Karpas-422 (cell line): ENCODE results near the gene ACTR1B. TPM values are rescaled to one million over a fixed set of nuclear protein-coding genes. Genes with fewer than 3 reads are reported as not detected.
"Not testable (repeated sequence)": the region's sequence is repeated elsewhere in the genome, so short reads cannot be mapped to it uniquely, and the experiment has no call there.

ENCODE experiments used
- DNase-seq: peaks from one replicate; pipeline ENCODE4 v3.0.0-alpha.2; 2015
- H2AFZ ChIP-seq: fragments of 200-600 bp; sonication (generic); 2 replicates; pipeline ENCODE4 v1.6.1; 2014; ENCODE audit warnings: antibody characterized with exemption, low read length, mixed read lengths
- H3K27ac ChIP-seq: fragments of 200-600 bp; sonication (generic); 2 replicates; pipeline ENCODE4 v1.5.1; 2014; ENCODE audit warnings: mild to moderate bottlenecking, low read length, moderate library complexity
- H3K27me3 ChIP-seq: fragments of 200-600 bp; sonication (generic); 2 replicates; pipeline ENCODE4 v1.6.1; 2014; ENCODE audit warnings: low read length, mixed read lengths
- H3K36me3 ChIP-seq: fragments of 200-600 bp; sonication (generic); 2 replicates; pipeline ENCODE4 v1.6.1; 2014; ENCODE audit warnings: low read length, mixed read lengths; ENCODE audit not compliant: insufficient read depth
- H3K4me1 ChIP-seq: fragments of 200-600 bp; sonication (generic); 2 replicates; pipeline ENCODE4 v1.6.1; 2014; ENCODE audit warnings: mild to moderate bottlenecking, low read length, mixed read lengths
- H3K4me2 ChIP-seq: fragments of 200-600 bp; sonication (generic); 2 replicates; pipeline ENCODE4 v1.6.1; 2014; ENCODE audit warnings: low read length, low read depth, mild to moderate bottlenecking; ENCODE audit not compliant: poor library complexity, severe bottlenecking
- H3K4me3 ChIP-seq: fragments of 200-600 bp; sonication (generic); 2 replicates; pipeline ENCODE4 v1.5.1; 2014; ENCODE audit warnings: mild to moderate bottlenecking, antibody characterized with exemption, low read length, mixed read lengths
- H3K79me2 ChIP-seq: fragments of 200-600 bp; sonication (generic); 2 replicates; pipeline ENCODE4 v1.6.1; 2014; ENCODE audit warnings: mild to moderate bottlenecking, low read length, mixed read lengths
- H3K9ac ChIP-seq: fragments of 200-600 bp; sonication (generic); 2 replicates; pipeline ENCODE4 v1.6.0; 2014; ENCODE audit warnings: low read length
- H3K9me2 ChIP-seq: fragments of 200-600 bp; sonication (generic), shearing (Covaris generic); replicated peaks from 2 replicates; pipeline ENCODE4 v1.6.0; 2014; ENCODE audit warnings: mild to moderate bottlenecking, low read length, moderate library complexity; ENCODE audit not compliant: insufficient read depth
- H3K9me3 ChIP-seq: fragments of 300-700, 200-600 bp; sonication (generic); 2 replicates; pipeline ENCODE4 v1.6.1; 2014; ENCODE audit warnings: low read length, mixed read lengths
- H4K20me1 ChIP-seq: fragments of 200-600 bp; sonication (generic); 2 replicates; pipeline ENCODE4 v1.6.1; 2014; ENCODE audit warnings: mild to moderate bottlenecking, antibody characterized with exemption, low read length, low read depth; ENCODE audit not compliant: insufficient read depth
- total RNA-seq: library from RNA; depleted of rRNA; stranded (reverse); fragments of >200 nt; shearing (Covaris generic); gene quantifications from 2 replicates; pipeline ENCODE4 v1.2.3, GENCODE V29; 2014; ENCODE audit warnings: low replicate concordance

Gene ACTR1B
- total RNA-seq, 1 experiment from 2014 or later: 32.1 TPM

GRCh38 chr2:97676620-97677019 is 12.8 kb upstream of the ACTR1B start:
- Histone ChIP-seq H3K27me3 (no peaks in the 10 kb centered on the region), H3K4me3 (no peak overlapping the region), H3K4me2 (no peak overlapping the region), H3K79me2 (no peaks in the 10 kb centered on the region), H3K36me3 (no peaks in the 10 kb centered on the region), H3K9me2 (no peaks in the 10 kb centered on the region), H2AFZ (no peak overlapping the region), H3K27ac (no peak overlapping the region), H3K9ac (no peak overlapping the region), H3K9me3 (no peaks in the 10 kb centered on the region), H3K4me1 (peaks cover 10% of the 10 kb centered on the region), H4K20me1 (no peaks in the 10 kb centered on the region)
- no peak for DNase-seq

- DNase-seq: no peak
- no peak overlapping the region for H3K4me2 ChIP-seq
- no peak overlapping the region for H3K27ac ChIP-seq
- H3K4me3 ChIP-seq: no peak overlapping the region
- no peak overlapping the region for H2AFZ ChIP-seq
- no peaks in the 10 kb centered on the region for H4K20me1 ChIP-seq
- H3K27me3 ChIP-seq: no peaks in the 10 kb centered on the region
- no peaks in the 10 kb centered on the region for H3K9me2 ChIP-seq
- no peaks in the 10 kb centered on the region for H3K36me3 ChIP-seq
- H3K4me1 ChIP-seq: peaks cover 10% of the 10 kb centered on the region
- no peak overlapping the region for H3K9ac ChIP-seq
- no peaks in the 10 kb centered on the region for H3K79me2 ChIP-seq
- no peaks in the 10 kb centered on the region for H3K9me3 ChIP-seq
Observed at GRCh38 chr2:97675430-97676113, 11.7 kb upstream of the ACTR1B start.

GRCh38 chr2:97673915-97674283 is 10.1 kb upstream of the ACTR1B start:
- H3K9ac ChIP-seq: no peak overlapping the region
- H4K20me1 ChIP-seq: no peaks in the 10 kb centered on the region
- peaks cover 10% of the 10 kb centered on the region for H3K4me1 ChIP-seq
- no peak overlapping the region for H3K27ac ChIP-seq
- H3K4me2 ChIP-seq: no peak overlapping the region
- no peaks in the 10 kb centered on the region for H3K27me3 ChIP-seq
- no peaks in the 10 kb centered on the region for H3K36me3 ChIP-seq
- H3K79me2 ChIP-seq: no peaks in the 10 kb centered on the region
- no peak overlapping the region for H3K4me3 ChIP-seq
- H3K9me2 ChIP-seq: no peaks in the 10 kb centered on the region
- H2AFZ ChIP-seq: no peak overlapping the region
- no peaks in the 10 kb centered on the region for H3K9me3 ChIP-seq
- DNase-seq: no peak

- H3K4me2 ChIP-seq: no peak overlapping the region
- H3K9me2 ChIP-seq: no peaks in the 10 kb centered on the region
- no peaks in the 10 kb centered on the region for H3K36me3 ChIP-seq
- H3K79me2 ChIP-seq: no peaks in the 10 kb centered on the region
- H3K27ac ChIP-seq: no peak overlapping the region
- no peaks in the 10 kb centered on the region for H4K20me1 ChIP-seq
- H3K4me3 ChIP-seq: no peak overlapping the region
- no peaks in the 10 kb centered on the region for H3K9me3 ChIP-seq
- no peaks in the 10 kb centered on the region for H3K27me3 ChIP-seq
- H2AFZ ChIP-seq: no peak overlapping the region
- no peak overlapping the region for H3K9ac ChIP-seq
- H3K4me1 ChIP-seq: peaks cover 10% of the 10 kb centered on the region
- DNase-seq: no peak
Observed at GRCh38 chr2:97673182-97673914, 9.5 kb upstream of the ACTR1B start.

- not testable (repeated sequence) for H3K9me3 ChIP-seq, H3K4me2 ChIP-seq, H3K27me3 ChIP-seq, H3K27ac ChIP-seq, H2AFZ ChIP-seq, H3K4me3 ChIP-seq, H3K79me2 ChIP-seq, DNase-seq, H3K9me2 ChIP-seq, H3K36me3 ChIP-seq, H3K9ac ChIP-seq, H4K20me1 ChIP-seq
- peaks cover 10% of the 10 kb centered on the region for H3K4me1 ChIP-seq
Observed at GRCh38 chr2:97672606-97673140, 8.8 kb upstream of the ACTR1B start.

GRCh38 chr2:97671526-97671925 is 7.7 kb upstream of the ACTR1B start:
- Histone ChIP-seq H3K9me3 (no peaks in the 10 kb centered on the region), H3K27ac (no peak overlapping the region), H3K79me2 (no peaks in the 10 kb centered on the region), H2AFZ (no peak overlapping the region), H3K9ac (no peak overlapping the region), H3K4me3 (no peak overlapping the region), H3K36me3 (no peaks in the 10 kb centered on the region), H3K9me2 (no peaks in the 10 kb centered on the region), H4K20me1 (no peaks in the 10 kb centered on the region), H3K4me2 (no peak overlapping the region), H3K4me1 (peaks cover 10% of the 10 kb centered on the region), H3K27me3 (no peaks in the 10 kb centered on the region)
- no peak for DNase-seq

- Histone ChIP-seq H3K9ac (no peak overlapping the region), H3K27ac (no peak overlapping the region), H4K20me1 (no peaks in the 10 kb centered on the region), H2AFZ (no peak overlapping the region), H3K9me3 (no peaks in the 10 kb centered on the region), H3K4me3 (no peak overlapping the region), H3K4me1 (peaks cover 10% of the 10 kb centered on the region), H3K36me3 (no peaks in the 10 kb centered on the region), H3K79me2 (no peaks in the 10 kb centered on the region), H3K9me2 (no peaks in the 10 kb centered on the region), H3K27me3 (no peaks in the 10 kb centered on the region), H3K4me2 (no peak overlapping the region)
- DNase-seq: no peak
Observed at GRCh38 chr2:97670471-97670870, 6.6 kb upstream of the ACTR1B start.

- Histone ChIP-seq H3K9me2 (no peaks in the 10 kb centered on the region), H3K36me3 (no peaks in the 10 kb centered on the region), H3K27me3 (no peaks in the 10 kb centered on the region), H2AFZ (no peak within 1 kb of the TSS), H3K4me3 (no peak within 1 kb of the TSS), H4K20me1 (no peaks in the 10 kb centered on the region), H3K9me3 (no peaks in the 10 kb centered on the region), H3K4me2 (no peak within 1 kb of the TSS), H3K27ac (no peak within 1 kb of the TSS), H3K9ac (no peak within 1 kb of the TSS), H3K79me2 (no peaks in the 10 kb centered on the region), H3K4me1 (peaks cover 9% of the 10 kb centered on the region)
- no peak for DNase-seq
Observed at GRCh38 chr2:97669448-97669847, 5.6 kb upstream of the ACTR1B start, which contains the start of gene C2orf92. Gene C2orf92 (plus strand): TSS chr2:97669713. CDS start chr2:97669789, 76 bp downstream.
